GM12878 (cell line): Measurements from ENCODE around the gene C4B. TPM values are rescaled to one million over a fixed set of nuclear protein-coding genes. Genes with fewer than 3 reads are reported as not detected.

Experiments
- ATAC-seq: fragments of 200-7000 bp; cut with Tn5 transposase; 3 replicates; pipeline ENCODE4 v1.9.1; 2020; ENCODE audit warnings: mild to moderate bottlenecking, moderate library complexity
- BruUV-seq: library from RNA; stranded (reverse); fragments of 400-500 nt; replicated peaks from 2 replicates; lab custom pipeline; 2021; lab: Mats Ljungman, UMichigan
- CTCF ChIA-PET: fragments of 300-600 bp; sonication (Branson Sonifier 250); formaldehyde crosslinking; extraction: SDS; loops from one replicate; lab custom pipeline; 2021; ENCODE audit warnings: inconsistent platforms; lab: Yijun Ruan, JAX
- POLR2A ChIA-PET: fragments of 350-600 bp; formaldehyde crosslinking; extraction: SDS; loops from one replicate; lab custom pipeline; 2021; ENCODE audit warnings: inconsistent platforms; lab: Charles Lee
- RAD21 ChIA-PET: fragments of 300-600 bp; sonication (Branson Sonifier 250); formaldehyde crosslinking; loops from one replicate; lab custom pipeline; 2023; ENCODE audit warnings: antibody characterized with exemption; ENCODE audit not compliant: unreplicated experiment; lab: Charles Lee
- SMC1A ChIA-PET: fragments of 300-600 bp; sonication (Branson Sonifier 250); formaldehyde crosslinking; loops from one replicate; lab custom pipeline; 2023; ENCODE audit not compliant: unreplicated experiment, uncharacterized antibody; lab: Charles Lee
- DNase-seq: peaks from one replicate; pipeline ENCODE4 v3.0.0-alpha.2; 2011; ENCODE audit warnings: low read depth, low spot score
- FAIRE-seq: peaks from 3 replicates; lab custom pipeline; 2011; peaks lifted over from hg19 to GRCh38; lab: Jason Lieb, UNC
- H2AFZ ChIP-seq: 2 replicates; pipeline ENCODE4 v1.6.0; 2011; ENCODE audit warnings: low read depth, low read length, control low read depth; ENCODE audit not compliant: control insufficient read depth
- H3K27ac ChIP-seq: 2 replicates; pipeline ENCODE4 v1.5.1; 2011; ENCODE audit warnings: control low read depth; ENCODE audit not compliant: control insufficient read depth, insufficient read depth
- H3K27me3 ChIP-seq, 2 experiments: replicated peaks in 1 of 2; 2 replicates each; pipeline versions ENCODE4 v1.6.0 to v1.6.1; 2011; ENCODE audit warnings: low read length in 1 of 2; ENCODE audit not compliant: control insufficient read depth in 2 of 2, insufficient read depth in 2 of 2
- H3K36me3 ChIP-seq, 2 experiments: 2 replicates each; pipeline ENCODE4 v1.5.1; 2011; ENCODE audit warnings: low read length in 1 of 2; ENCODE audit not compliant: control insufficient read depth in 2 of 2, insufficient read depth in 2 of 2
- H3K4me1 ChIP-seq: 2 replicates; pipeline ENCODE4 v1.6.1; 2011; ENCODE audit warnings: mild to moderate bottlenecking, low read length, moderate library complexity, mixed read lengths; ENCODE audit not compliant: control insufficient read depth, insufficient read depth
- H3K4me2 ChIP-seq: 2 replicates; pipeline ENCODE4 v1.6.0; 2011; ENCODE audit warnings: control low read depth; ENCODE audit not compliant: control insufficient read depth, insufficient read depth
- H3K4me3 ChIP-seq: fragments of 200-600 bp; sonication (generic); 2 replicates; pipeline ENCODE4 v1.5.1; 2016
- H3K79me2 ChIP-seq: 2 replicates; pipeline ENCODE4 v1.6.0; 2011; ENCODE audit warnings: low read length; ENCODE audit not compliant: control insufficient read depth, insufficient read depth
- H3K9ac ChIP-seq: 2 replicates; pipeline ENCODE4 v1.8.0; 2011; ENCODE audit warnings: low read length, control low read depth, mixed read lengths; ENCODE audit not compliant: control insufficient read depth, insufficient read depth
- H3K9me3 ChIP-seq: replicated peaks from 3 replicates; pipeline ENCODE4 v1.5.1; 2011; ENCODE audit warnings: mild to moderate bottlenecking, low read length; ENCODE audit not compliant: control insufficient read depth, insufficient read depth
- H4K20me1 ChIP-seq: 2 replicates; pipeline ENCODE4 v1.6.0; 2011; ENCODE audit not compliant: control insufficient read depth, insufficient read depth
- EGR1 ChIP-seq, 2 experiments: IDR thresholded peaks; 1 replicate in 1 of 2; 2 replicates in 1 of 2; pipeline ENCODE4 v1.6.1; 2011 to 2012; ENCODE audit warnings: low read depth in 2 of 2, low read length in 2 of 2, borderline replicate concordance in 1 of 2, mild to moderate bottlenecking in 1 of 2, moderate library complexity in 1 of 2
- MAX ChIP-seq: IDR thresholded peaks from 2 replicates; pipeline ENCODE4 v1.6.1; 2012; ENCODE audit warnings: low read depth, low read length, improper control_type of control experiment
- NBN ChIP-seq: fragments of 450-650 bp; IDR thresholded peaks from 2 replicates; pipeline ENCODE4 v1.6.1; 2016
- NRF1 ChIP-seq: conservative IDR thresholded peaks from 2 replicates; pipeline ENCODE4 v1.6.1; 2011; ENCODE audit warnings: mild to moderate bottlenecking, low read depth, low read length, improper control_type of control experiment
- POLR2A ChIP-seq: IDR thresholded peaks from 2 replicates; pipeline ENCODE4 v1.6.1; 2011; ENCODE audit warnings: low read depth, mild to moderate bottlenecking, low read length
- PRDM15 ChIP-seq: fragments of 450-650 bp; formaldehyde crosslinking; IDR thresholded peaks from 2 replicates; pipeline ENCODE4 v1.4.0; 2020; ENCODE audit warnings: mild to moderate bottlenecking, moderate library complexity
- REST ChIP-seq: IDR thresholded peaks from 2 replicates; pipeline ENCODE4 v1.6.1; 2012; ENCODE audit warnings: mild to moderate bottlenecking, low read depth, low read length
- RUNX3 ChIP-seq: IDR thresholded peaks from 2 replicates; pipeline ENCODE4 v1.6.1; 2012; ENCODE audit warnings: low read length, inconsistent platforms
- TAF1 ChIP-seq: IDR thresholded peaks from 2 replicates; pipeline ENCODE4 v1.6.1; 2011; ENCODE audit warnings: mild to moderate bottlenecking, low read depth, low read length, borderline replicate concordance
- WGBS: methylation state at CpG from one replicate; pipeline ENCODE4 v1.1.6; 2016; ENCODE audit warnings: low lambda C conversion rate; ENCODE audit not compliant: insufficient replicate concordance, insufficient coverage; ENCODE audit errors: missing lambda C conversion rate; 5-methylcytosine and 5-hydroxymethylcytosine counted together
- in situ Hi-C: fragments of 300-500 bp; cut with MboI; formaldehyde crosslinking; loops from 9 replicates; pipeline ENCODE4 v1.14.3; 2018; ENCODE audit warnings: mixed read lengths
- intact Hi-C: fragments of 100-400 bp; cut with micrococcal nuclease; formaldehyde crosslinking; loops from one replicate; pipeline ENCODE4 v1.14.2; 2022; ENCODE audit not compliant: unreplicated experiment
- polyA plus RNA-seq, 11 experiments: library from polyadenylated mRNA; depleted of rRNA in 4 of 11; unstranded in 6 of 11; stranded (reverse) in 5 of 11; fragments of >200 nt; fragmentation: Nextera tagmentation in 4 of 11; fragmentation: Illumina TruSeq in 1 of 11; extraction: Ambion mirVana in 4 of 11; extraction: Trizol in 1 of 11; gene quantifications; 1 replicate in 1 of 11; 2 replicates in 10 of 11; pipeline versions ENCODE4 v1.2.1 to v1.2.3, GENCODE V29; 2011 to 2016; ENCODE audit warnings: inconsistent platforms in 2 of 11, missing spikeins in 2 of 11, low read depth in 1 of 11
- total RNA-seq, 4 experiments: library from RNA; depleted of rRNA in 3 of 4; stranded (reverse); fragments of >200 nt in 3 of 4; fragmentation: Illumina TruSeq in 1 of 4; extraction: Trizol in 1 of 4; gene quantifications; 2 replicates each; pipeline versions ENCODE4 v1.2.1 to v1.2.3, GENCODE V29; 2013 to 2021
- TF ChIP-seq, protein P1 (sequence below): fragments of 450-650 bp; IDR thresholded peaks from 2 replicates; pipeline ENCODE4 v1.6.1; 2018; ENCODE audit warnings: mild to moderate bottlenecking, low read depth, moderate library complexity; ENCODE audit not compliant: partially characterized antibody
- TF ChIP-seq, protein P2 (sequence below): IDR thresholded peaks from 2 replicates; pipeline ENCODE4 v1.6.1; 2011; ENCODE audit warnings: borderline replicate concordance, low read depth, mild to moderate bottlenecking, moderate library complexity, low read length; ENCODE audit not compliant: insufficient read depth, poor library complexity, severe bottlenecking

Gene C4B
- total and polyA plus RNA-seq, 10 of the 15 experiments (the other 5 are each of a cell fraction or from before 2014, with no cell fraction given), result 0.13 to 5.6 (median 1.7) TPM; not detected in 1

DNA sequence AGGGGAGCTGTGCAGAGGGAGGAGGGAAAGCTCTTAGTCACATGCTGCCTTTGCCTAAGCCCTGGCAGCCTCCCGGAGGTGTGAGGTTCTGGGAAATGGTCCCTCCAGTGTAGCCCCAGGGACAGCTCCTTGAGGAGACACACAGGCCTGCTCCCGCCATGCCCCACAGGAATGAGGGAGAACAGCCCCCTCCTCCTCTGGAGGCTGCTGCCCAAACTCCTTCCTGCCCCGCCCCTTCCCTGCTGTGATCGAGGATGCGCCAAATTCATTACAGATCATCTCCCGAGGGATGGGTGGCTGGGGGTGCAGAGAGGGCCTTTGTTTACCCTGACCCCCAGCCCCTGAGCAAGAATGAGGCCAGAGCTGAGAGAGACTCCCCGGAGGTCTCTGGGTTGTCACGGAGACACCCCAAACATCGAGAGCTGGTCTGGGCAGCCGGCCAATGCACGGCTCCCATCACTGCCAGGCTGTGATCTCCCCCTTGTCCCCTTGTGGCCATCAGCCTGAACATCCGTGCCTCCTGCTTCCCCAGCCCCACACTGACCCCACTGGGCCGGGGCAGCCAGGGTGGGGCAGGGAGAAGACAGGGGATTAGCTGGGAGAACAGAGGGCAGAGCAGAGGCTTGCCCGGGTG is 32.0 kb downstream of the C4B start:
- RAD21 ChIA-PET, result no interaction called here
- Histone ChIP-seq H3K4me1 (no peaks in the 10 kb centered on the region), H3K36me3 (no peaks in the 10 kb centered on the region), H3K4me3 (no peak overlapping the region), H3K79me2 (no peaks in the 10 kb centered on the region), H3K4me2 (no peak overlapping the region), H3K9ac (no peak overlapping the region), H3K27ac (no peak overlapping the region), H2AFZ (no peak overlapping the region), H4K20me1 (no peaks in the 10 kb centered on the region), H3K27me3 (peaks cover 0 to 1% of the 10 kb centered on the region in 2 experiments; a peak in 2 of 4 replicates), H3K9me3 (no peaks in the 10 kb centered on the region)
- DNase-seq, result no peak
- intact Hi-C loops, result loop anchor here (10.0 kb wide), 1 partner anchor 108 kb away; the partner anchor contains the start of genes PPT2 and PRRT1
- no peak for ATAC-seq
- in situ Hi-C loops, result no loop called here
- CTCF ChIA-PET, result interaction anchor here (0.6 to 1.3 kb wide), 3 partner anchors 17 to 108 kb away, joined by 3 to 4 read pairs (median 3); partner anchors contain the start of gene SKIC2
- no TSS peak for BruUV-seq
- SMC1A ChIA-PET, result no interaction called here
- WGBS, result 32% methylated on average over 14 of the region's 14 CpGs
- no peak for FAIRE-seq
- POLR2A ChIA-PET, result no interaction called here
- TF ChIP-seq POLR2A, result no peak
- no peak for TF ChIP-seq REST
- TF ChIP-seq, protein P1, sequence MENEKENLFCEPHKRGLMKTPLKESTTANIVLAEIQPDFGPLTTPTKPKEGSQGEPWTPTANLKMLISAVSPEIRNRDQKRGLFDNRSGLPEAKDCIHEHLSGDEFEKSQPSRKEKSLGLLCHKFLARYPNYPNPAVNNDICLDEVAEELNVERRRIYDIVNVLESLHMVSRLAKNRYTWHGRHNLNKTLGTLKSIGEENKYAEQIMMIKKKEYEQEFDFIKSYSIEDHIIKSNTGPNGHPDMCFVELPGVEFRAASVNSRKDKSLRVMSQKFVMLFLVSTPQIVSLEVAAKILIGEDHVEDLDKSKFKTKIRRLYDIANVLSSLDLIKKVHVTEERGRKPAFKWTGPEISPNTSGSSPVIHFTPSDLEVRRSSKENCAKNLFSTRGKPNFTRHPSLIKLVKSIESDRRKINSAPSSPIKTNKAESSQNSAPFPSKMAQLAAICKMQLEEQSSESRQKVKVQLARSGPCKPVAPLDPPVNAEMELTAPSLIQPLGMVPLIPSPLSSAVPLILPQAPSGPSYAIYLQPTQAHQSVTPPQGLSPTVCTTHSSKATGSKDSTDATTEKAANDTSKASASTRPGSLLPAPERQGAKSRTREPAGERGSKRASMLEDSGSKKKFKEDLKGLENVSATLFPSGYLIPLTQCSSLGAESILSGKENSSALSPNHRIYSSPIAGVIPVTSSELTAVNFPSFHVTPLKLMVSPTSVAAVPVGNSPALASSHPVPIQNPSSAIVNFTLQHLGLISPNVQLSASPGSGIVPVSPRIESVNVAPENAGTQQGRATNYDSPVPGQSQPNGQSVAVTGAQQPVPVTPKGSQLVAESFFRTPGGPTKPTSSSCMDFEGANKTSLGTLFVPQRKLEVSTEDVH, result no peak
- no peak for TF ChIP-seq RUNX3
- TF ChIP-seq TAF1, result no peak
- TF ChIP-seq, protein P2, sequence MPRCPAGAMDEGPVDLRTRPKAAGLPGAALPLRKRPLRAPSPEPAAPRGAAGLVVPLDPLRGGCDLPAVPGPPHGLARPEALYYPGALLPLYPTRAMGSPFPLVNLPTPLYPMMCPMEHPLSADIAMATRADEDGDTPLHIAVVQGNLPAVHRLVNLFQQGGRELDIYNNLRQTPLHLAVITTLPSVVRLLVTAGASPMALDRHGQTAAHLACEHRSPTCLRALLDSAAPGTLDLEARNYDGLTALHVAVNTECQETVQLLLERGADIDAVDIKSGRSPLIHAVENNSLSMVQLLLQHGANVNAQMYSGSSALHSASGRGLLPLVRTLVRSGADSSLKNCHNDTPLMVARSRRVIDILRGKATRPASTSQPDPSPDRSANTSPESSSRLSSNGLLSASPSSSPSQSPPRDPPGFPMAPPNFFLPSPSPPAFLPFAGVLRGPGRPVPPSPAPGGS, result no peak
- TF ChIP-seq MAX, result no peak
- TF ChIP-seq NRF1, result no peak
- no peak for TF ChIP-seq NBN
- no peak for TF ChIP-seq PRDM15 (CRISPR knock-in tag)
- no peak for TF ChIP-seq EGR1 (IDR thresholded peaks at IDR 0.05; ENCODE audit: borderline replicate concordance in 1 of 2, low read depth in 2 of 2, low read length in 2 of 2)
